Activated T-cell treated with anti-CD3 and anti-CD28 coated beads for 4 hours (primary cell): ENCODE data around the gene EHD4.

Experiments
- DNase-seq: peaks from one replicate; pipeline ENCODE4 v3.0.0-alpha.2; 2020

EHD4 gene

DNA sequence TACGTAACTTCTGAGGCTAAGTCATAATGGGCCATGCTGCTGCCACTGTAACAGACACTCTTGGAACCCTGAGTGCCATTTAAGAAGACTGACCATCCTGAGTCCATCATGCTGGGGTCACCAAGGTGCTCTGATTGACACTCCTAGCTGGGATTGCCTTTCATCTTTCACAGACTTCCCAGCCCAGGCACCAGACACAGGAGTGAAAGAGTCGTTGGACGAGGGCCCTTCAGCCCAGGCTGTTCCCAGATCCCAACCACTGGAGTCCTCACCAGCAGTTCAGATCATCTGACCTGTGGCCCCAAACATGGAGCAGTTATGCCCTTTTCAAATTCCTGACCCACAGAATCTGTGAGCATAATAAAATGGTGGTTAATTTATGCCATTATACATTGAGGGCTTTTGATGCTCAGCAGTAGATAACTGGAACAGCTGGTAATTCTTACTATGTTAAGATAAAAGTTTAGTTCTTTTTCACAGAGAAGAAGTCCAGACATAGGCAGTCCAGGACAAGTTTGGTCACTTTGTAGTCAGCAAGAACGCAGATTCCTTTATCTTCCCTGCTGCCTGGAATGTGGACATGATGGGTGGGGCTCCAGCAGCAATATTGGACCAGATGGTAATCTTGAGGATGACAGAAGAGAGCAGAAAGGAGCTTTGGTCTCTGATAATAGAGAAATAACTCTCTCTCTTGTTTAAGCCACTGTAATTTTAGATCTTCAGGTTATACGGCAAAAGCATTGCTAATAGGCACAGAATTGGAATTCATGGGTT lies 7.3 kb upstream of the EHD4 start:
- DNase-seq: no peak

DNA sequence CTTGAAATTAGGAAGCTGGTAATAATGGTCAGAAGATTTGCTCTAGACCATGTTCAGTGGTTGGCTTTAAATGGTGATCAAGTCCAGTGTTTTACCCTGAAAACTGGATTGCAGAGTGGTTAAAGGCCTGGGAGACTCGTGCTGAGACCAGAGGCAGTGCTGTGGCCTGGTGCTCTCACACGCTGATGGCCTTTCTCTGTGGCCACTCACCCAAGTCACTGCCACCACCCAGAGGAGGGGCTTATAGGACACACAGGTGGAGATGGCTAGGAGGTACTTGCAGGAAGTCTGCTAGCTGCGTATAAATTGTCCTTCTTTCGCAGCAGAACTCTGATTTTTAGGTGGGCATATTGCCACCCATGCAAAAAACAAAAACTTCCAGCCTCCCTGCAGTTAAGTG lies 6.2 kb upstream of the EHD4 start:
- DNase-seq: no peak

DNA sequence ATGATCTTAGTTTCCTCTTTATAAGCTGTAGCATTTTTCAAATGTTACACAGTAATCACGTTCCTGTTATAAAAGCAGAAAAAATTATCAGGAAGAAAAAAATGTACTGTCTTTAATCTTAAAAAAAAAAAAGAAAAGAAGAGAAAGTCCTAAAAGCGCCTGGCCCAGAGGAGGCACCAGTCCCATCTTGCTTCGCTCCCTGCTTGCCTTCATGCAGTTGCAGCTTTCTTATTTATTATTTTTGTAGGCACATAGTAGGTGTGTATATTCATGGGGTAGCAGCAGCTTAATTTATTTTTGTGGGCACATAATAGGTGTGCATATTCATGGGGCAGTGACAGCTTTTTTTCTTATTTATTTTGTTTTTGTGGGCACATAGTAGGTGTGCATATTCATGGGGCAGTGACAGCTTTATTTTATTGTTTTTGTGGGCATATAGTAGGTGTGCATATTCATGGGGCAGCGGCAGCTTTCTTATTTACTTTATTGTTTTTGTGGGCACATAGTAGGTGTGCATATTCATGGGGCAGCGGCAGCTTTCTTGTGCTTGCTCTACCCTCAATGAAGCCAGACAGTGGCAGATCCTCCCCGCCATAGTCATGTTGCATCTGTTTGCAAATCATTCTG lies 5.5 kb upstream of the EHD4 start:
- no peak for DNase-seq

DNA sequence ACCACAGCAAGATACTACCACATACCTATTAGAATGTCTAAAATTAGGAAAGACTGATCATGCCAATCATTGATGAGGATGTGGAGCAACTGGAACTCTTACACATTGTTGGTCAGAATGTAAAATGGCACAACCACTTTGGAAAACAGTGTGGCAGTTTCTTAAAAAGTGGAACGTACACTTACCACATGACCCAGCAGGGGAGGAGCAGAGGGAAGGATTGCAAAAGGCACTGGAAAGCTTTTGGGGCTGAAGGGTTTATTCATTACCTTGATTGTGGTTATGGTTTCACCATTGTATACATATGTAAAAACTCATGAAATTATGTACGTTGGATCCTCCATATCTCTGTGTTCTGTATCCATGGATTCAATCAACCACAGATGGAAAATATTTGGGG lies 3.3 kb upstream of the EHD4 start:
- DNase-seq: no peak

DNA sequence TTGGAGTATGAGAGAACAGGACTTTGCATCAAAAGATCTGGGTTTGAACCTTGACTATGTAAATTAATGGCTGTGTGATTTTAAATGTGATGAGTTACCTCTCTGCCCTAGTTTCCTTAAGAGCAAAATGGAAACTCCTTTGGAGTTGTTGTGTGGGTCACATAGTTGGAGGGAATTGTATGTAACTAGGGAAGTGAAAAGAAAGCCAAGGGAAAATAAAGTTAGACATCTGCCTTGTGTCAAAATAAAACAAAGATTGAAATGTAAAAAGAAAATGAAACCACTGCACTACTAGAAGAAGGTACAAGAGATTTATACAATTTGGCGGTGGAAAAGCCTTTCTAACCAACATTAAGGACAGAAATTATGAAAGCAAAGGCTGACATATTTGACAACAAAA lies 1.7 kb upstream of the EHD4 start:
- no peak for DNase-seq

DNA sequence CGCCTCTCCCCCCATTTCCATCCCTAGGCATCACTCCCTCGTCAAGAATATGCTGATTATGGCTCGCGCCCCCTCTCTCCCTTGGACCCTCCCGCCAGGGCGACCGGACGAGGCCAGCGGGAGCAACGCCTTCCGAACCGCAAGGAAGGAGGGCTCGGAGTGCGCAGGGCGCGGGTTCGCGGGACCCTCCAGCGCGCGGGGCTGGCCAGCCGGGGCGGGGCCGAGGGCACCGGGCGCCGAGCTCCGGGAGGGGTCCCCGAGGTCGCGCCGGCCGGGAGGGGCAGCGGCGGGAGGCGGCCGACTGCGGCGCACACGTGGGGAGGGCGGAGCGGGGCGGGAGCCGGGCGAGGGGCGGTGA lies 483 bp downstream of the EHD4 start:
- no peak for DNase-seq

DNA sequence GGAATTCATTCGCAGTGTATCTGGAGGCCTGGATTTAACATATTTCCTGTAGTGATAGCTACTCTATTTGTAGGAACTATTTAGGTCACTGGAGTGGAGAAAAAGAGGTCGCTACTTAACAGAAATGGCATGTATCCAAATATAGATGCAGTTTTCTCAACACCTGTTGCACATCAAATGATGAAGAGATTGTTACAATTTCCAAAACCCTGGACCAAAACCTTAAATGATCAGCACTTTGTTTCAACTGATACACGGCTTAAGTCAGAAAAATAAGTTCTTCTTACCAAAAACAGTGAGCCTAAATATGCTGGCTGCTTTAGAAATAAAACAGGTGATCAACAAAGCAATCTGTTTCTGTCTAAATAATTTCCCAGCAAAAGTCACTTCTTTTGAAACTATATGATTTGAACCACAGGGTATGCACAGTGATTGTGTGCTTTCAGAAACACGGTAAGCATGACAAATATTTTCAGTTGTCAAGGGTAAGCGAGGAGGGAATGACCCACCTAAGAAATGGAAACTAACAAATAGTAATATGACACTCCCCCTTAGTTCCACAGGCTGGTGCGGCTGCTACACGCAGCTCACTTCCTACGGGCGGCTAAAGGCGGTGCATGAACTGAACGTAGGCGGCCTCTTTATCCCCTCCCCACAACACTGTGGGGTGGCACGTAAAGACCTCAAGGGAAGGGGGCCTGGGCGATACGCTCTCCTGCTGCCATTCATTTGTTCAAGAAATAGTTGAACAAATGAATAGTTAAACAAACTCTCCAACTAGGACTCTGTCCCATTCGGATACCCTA lies 1.1 kb downstream of the EHD4 start:
- DNase-seq: peak; percentile 55

DNA sequence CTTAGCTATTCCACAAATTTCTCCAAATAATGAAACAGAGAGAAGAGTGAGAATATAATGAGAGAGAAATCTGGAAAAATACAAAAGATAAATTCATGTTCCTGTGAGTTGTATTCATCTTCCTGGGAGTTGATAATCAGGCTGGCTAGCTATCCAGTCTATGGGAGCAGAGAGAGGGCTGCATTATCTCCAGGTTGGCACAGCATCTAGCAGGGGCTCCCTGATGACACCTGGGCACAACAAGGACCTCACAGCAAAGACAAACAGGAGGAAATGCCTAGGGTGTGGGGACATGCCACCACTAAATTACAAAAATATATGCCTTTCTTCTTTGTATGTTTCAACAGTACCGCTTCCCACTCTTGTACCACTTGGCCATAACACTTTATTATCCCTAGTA lies 1.9 kb downstream of the EHD4 start:
- DNase-seq: no peak

DNA sequence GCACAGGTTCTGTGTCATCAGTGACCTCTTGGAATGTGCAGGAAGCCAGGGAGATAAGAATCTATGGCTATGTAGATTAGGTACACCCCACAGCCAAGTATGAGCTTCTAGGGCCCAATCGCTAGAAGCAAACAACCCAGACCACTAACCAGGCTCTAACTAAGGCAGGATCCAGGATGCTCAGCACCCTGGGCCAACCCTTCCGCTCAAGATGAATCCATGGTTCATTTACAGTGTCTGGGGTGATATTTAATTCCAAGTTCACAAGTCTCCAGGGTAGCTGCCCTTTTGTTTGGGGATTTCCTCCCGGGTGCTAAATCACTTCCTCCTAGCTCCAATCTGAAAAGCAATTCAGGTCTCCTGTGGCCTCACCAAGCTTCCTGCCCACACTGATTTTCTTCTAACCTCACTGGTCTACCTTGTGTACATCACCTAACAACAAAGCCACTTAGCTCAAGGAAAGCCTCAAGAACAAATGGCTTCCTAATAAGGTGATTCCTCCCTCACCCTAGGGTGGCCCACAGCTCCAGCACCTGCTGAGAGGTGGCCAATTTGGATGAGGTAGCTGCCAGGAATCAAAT lies 2.4 kb downstream of the EHD4 start:
- no peak for DNase-seq

DNA sequence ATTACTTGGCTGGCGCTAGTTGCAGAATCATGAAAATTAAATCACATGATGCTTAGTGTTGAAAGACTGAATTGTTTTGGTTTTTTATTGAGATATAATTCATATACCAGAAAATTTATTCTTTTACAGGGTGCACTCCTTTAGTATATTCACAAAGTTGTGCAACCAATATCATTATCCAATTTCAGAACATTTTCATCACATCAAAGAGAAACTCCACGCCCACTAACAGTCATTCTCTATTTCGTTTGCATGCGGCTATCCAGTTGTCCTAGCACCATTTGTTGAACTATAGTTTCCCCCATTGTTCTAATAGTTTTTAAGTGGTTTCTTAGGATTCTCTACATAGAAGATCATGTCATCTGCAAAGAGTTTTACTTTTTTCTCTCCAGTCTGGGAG lies 3.7 kb downstream of the EHD4 start:
- no peak for DNase-seq

DNA sequence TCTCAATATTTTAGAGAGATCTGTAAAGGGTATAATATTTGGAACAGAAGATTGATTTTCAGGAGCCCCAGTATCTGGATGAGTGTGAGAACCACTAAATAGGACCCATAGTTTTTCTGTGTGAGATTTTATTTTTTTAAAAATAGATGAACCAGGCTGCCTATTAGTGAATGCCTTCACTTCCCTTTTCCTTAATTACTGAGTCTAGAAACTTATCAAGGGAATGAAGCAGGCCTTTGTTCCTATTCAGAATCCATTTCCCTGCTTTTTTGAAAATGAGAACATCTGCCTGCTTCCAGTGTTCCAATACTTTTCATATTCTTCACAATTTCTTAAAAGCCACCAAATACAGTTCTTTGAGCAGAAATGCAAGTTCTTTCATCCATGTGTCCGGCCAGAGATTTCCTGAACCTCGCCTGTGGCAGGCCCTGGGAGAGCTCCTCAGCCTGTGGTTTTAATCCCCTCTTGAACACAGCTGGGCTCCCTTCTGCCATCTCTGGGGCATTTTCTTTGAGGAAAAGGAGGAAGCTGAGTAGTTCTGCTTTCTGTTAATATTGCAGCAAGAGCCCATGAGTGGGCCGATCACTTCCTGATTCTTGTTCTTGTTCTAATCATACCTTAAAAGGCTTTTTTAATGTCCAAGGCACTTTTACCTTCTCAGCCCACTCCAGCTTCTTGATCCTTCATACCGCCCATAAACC lies 4.7 kb downstream of the EHD4 start:
- no peak for DNase-seq

DNA sequence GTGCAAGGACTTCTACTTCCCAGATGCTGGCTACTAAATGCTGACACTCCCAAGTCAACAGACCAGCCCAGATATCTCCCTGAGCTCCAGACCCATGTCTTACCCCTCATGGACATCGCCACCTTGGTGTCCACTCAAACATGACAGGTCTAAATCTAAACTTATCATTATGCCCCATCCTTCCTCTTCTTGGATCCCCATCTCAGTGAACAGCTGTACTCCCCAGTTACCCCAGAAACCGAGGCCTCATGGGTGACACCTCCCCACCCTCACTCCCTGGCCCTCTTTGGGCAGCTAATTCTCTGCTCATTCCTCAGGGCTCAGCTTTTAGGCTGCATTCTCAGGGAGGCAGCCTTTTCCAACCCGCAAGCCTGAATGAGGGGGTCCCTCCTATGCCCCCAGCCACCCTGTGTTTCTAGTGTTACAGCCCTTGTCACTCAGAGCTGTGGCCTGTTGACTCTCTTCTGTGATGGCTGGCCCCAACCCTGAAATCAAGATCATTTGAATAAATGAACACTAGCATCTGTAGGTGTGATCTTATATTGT lies 5.4 kb downstream of the EHD4 start:
- no peak for DNase-seq

DNA sequence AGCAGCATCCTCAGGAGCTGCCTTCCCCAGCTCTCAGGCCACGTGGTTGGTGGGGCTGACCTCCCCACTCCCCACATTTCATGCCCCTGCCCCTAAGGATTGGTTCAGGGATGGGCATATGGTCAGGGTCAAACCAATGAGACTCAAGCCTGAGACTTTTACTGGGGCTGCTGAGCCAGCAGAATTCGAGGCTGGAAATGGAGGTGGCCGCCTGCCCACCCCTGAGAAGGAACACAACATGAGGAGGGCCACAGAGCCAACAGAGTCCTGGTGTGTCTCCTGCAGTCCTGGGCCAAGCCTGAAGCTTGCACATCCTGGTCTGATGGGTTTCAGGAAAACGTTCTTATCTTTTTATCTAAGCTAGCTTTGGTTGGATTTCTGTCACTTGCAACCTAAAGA lies 5.9 kb downstream of the EHD4 start:
- DNase-seq: no peak

DNA sequence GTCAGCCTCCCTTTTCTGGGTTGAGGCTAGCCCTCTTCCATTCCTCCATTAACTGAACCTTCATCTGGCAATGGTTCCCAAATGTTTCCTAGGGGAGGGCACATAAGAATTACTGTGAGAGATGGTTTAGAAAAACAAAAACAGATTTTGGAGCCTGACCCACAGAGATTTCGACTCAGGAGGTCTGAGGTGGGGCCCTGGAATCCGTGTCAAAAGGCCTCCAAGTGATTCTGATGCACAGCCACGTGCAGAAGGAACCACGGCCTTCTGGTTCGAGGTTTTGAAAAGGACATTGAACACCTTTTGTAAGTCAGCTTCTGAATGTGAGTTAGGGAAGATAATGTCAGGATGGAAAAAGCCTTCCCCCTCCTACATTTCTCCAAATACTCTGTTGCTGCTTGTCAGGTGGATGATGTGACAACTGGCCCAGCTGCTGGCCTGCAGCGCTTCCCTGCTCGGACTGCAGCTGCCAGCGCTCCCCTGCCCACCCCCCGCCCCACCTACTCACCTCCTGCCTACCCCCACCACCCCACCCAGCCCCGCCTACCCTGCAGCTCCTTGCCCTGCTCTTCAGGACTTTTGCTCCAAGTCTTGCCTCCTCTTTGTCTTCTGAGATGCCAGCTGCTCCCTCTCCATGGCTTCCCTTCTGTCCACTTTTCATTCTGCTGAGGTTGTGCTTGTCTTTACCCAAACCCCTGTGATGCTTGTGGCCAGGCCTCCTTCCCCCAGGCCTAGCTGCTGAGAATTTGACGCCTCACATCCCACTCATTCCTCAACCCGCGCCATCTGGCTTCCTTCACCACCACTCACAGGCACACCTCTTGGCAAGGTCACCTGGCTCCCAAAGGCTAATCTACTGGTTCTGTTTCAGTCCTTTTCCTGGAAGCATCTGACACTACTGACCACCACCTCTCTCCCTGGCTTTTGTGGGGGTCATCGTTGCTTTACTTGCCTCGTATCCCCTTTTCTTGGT lies 6.6 kb downstream of the EHD4 start:
- DNase-seq: no peak

DNA sequence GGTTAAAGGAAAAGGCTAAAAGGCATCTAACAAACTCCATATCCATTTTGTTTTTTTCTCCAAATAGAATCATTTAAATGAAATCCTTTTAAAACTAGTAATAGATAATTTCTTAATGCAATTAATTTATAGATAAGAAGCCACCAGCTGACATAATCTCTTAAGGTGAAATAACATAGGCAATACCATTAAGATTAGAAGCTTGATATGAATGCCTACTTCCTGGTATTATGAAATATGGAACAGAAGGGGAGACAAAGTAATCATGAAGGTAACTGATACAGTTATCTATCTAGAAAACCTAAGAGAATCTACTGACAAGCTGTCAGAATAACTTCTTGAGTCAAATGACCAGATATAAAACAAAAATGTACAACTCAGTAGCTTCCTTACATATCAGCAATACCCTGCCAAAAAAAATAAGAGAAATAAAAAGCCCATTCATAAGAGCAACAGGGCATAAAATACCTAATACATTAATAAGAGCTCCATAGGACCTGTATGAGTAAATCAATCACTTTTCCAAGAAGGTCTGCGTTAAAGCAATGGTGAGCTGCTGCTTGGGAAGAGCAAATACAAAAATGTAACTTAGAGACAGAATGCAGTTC lies 10.7 kb downstream of the EHD4 start:
- DNase-seq: no peak

DNA sequence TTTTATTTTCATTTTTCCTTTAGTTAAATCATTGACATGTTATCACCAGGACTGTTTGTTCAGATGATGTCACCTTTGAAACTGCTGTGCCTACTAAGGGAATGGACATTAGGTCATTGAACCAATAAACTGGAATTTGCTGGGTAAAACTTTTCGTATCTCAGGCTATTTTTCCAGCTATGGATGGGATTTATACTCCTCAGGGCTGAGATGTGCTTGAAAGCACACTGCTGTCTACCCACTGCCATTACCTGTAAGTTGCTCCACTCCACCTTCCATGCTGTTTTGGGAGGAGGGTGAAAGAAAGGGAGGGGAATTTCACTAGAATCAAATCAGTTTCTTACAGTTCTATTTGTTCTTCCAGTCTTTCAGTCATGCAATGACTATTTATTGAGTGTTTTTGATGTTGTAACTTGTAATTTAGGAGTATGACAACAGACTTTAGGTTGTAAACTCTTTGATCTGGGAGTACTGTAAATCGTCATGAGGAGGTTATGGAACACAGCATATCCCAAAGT lies 11.3 kb downstream of the EHD4 start:
- DNase-seq: no peak

DNA sequence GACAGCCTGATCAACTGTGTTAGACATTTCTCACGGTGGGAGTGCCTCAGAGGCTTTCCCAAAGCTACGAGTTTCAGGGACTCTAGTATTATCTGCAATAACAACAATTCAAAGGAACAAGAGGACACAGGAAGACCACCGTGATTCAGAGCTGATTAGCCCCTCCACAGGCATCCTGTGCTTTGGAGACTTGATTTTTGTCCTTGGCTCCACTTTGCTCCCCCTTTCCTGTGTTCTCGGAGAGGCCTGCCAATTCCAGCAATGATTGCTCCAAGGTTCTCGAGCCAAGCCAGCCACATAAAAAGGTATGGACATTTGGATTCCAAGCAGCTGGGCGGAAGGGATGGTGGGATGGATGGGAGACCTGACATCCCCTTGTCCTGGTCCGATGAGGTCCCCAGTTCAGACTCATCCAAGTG lies 14.3 kb downstream of the EHD4 start:
- DNase-seq: no peak

DNA sequence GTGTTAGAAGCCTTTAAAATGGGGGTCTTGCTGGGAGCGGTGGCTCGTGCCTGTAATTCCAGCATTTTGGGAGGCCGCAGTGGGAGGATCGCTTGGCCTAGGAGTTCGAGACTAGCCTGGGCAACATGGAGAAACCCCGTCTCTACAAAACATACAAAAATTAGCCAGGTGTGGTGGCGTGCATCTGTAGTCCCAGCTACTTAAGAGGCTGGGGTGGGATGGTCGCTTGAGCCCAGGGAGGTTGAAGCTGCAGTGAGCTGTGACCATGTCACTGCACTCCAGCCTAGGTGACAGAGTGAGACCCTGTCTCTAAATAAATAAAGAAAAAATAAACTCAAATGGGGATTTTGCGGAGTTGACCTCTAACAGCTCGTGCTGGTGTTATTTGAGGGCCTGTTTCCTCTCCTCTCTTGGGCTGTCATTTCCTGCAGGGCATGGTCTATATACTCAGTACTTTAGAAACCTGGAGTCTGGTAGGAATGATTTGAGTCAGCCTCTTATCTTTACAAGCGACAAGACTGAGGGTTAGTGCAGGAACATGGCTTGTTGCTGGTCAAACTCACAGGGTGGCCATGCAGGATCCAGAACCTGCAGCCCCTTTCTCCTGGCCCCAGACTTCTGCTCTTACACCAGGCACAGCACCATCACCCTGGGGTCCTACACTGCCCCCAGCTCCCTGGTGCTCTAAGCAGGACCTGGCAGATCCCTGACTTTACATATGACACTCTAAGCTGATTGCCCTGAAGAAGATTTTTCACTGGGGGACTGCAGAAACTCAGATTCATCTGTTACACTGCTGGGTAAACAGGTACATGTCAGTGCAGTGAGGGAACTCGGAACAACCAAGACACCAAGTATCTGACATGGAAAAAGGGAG lies 15.1 kb downstream of the EHD4 start:
- DNase-seq: no peak

DNA sequence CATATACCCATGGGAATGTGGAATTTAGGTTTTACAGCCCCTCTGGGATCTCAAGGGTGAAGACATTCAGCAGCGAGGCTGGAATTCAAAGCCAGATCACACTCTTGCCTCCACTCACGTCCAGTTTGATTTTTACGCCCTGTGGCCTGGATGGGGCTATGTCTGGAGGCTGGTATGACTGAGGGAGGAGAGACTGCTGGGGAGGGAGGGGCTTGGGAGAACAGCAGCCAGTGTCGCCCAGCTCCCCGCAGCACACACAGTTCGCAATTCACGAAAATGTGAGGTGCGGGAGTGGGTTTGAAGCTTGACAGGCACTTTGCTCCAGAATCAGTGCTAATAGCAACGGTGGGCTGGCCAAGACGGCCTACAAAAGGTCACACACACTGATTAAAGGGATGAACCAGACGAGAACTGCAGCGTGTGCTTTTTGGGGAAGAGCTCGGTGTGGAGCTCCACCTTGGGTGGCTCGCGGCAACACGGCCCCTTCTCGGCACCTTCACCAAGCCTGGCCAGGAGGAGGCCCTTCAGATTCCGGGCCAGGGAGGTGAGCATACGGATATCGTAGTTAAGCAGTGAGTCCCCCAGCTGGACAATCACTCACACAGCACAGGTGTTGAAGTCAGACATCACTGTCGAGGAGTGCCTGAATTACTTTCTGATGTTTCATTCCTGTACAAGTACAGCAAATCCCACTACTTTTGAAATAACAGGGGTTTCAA lies 16.4 kb downstream of the EHD4 start:
- DNase-seq: no peak
